ENCODE measurements around the gene SLC16A12.

The SLC16A12 gene

GRCh38 chr10:89535171-89536012, at the start of gene SLC16A12:
Gene SLC16A12, minus strand, starts transcription at chr10:89535594. Its CDS starts 73,016 bp downstream, at chr10:89462578.
- DNase-seq = no peak

- no peak for DNase-seq
Observed at GRCh38 chr10:89582022-89582421, 46.6 kb upstream of the SLC16A12 start.

GRCh38 chr10:89580243-89580642, 44.8 kb upstream of the SLC16A12 start:
- DNase-seq = no peak

GRCh38 chr10:89576696-89577095, 41.3 kb upstream of the SLC16A12 start:
- DNase-seq = no peak

GRCh38 chr10:89576022-89576421, 40.6 kb upstream of the SLC16A12 start:
- DNase-seq = no peak

- DNase-seq = no peak
Observed at GRCh38 chr10:89575031-89575430, 39.6 kb upstream of the SLC16A12 start.

GRCh38 chr10:89574368-89574767, 39.0 kb upstream of the SLC16A12 start:
- no peak for DNase-seq

GRCh38 chr10:89567576-89568245, 32.3 kb upstream of the SLC16A12 start:
- DNase-seq = no peak

GRCh38 chr10:89566992-89567391, 31.6 kb upstream of the SLC16A12 start:
- no peak for DNase-seq

- DNase-seq = no peak
Observed at GRCh38 chr10:89566095-89566950, 30.9 kb upstream of the SLC16A12 start.

- no peak for DNase-seq
Observed at GRCh38 chr10:89565180-89565579, 29.8 kb upstream of the SLC16A12 start.

- no peak for DNase-seq
Observed at GRCh38 chr10:89563861-89564478, 28.6 kb upstream of the SLC16A12 start.

- DNase-seq = no peak
Observed at GRCh38 chr10:89563311-89563710, 27.9 kb upstream of the SLC16A12 start.

- DNase-seq = no peak
Observed at GRCh38 chr10:89556600-89556999, 21.2 kb upstream of the SLC16A12 start.

GRCh38 chr10:89555688-89556445, 20.5 kb upstream of the SLC16A12 start:
- no peak for DNase-seq

- no peak for DNase-seq
Observed at GRCh38 chr10:89554433-89554832, 19.0 kb upstream of the SLC16A12 start.

- no peak for DNase-seq
Observed at GRCh38 chr10:89553064-89553734, 17.8 kb upstream of the SLC16A12 start.

GRCh38 chr10:89552213-89552612, 16.8 kb upstream of the SLC16A12 start:
- no peak for DNase-seq

- DNase-seq = no peak
Observed at GRCh38 chr10:89550509-89550908, 15.1 kb upstream of the SLC16A12 start.

- no peak for DNase-seq
Observed at GRCh38 chr10:89549510-89549909, 14.1 kb upstream of the SLC16A12 start.

- no peak for DNase-seq
Observed at GRCh38 chr10:89548673-89549072, 13.3 kb upstream of the SLC16A12 start.

All from NCI-H1048 (cell line).